ENCODE data around the gene SMOC2.

The SMOC2 gene

GRCh38 chr6:168439794-168440450 lies 1.1 kb upstream of the SMOC2 start (continued):
- TF ChIP-seq, protein P1, sequence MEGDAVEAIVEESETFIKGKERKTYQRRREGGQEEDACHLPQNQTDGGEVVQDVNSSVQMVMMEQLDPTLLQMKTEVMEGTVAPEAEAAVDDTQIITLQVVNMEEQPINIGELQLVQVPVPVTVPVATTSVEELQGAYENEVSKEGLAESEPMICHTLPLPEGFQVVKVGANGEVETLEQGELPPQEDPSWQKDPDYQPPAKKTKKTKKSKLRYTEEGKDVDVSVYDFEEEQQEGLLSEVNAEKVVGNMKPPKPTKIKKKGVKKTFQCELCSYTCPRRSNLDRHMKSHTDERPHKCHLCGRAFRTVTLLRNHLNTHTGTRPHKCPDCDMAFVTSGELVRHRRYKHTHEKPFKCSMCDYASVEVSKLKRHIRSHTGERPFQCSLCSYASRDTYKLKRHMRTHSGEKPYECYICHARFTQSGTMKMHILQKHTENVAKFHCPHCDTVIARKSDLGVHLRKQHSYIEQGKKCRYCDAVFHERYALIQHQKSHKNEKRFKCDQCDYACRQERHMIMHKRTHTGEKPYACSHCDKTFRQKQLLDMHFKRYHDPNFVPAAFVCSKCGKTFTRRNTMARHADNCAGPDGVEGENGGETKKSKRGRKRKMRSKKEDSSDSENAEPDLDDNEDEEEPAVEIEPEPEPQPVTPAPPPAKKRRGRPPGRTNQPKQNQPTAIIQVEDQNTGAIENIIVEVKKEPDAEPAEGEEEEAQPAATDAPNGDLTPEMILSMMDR (tag by site-specific recombination; IDR thresholded peaks at IDR 0.05), result no peak
- TF ChIP-seq HOXD13 (CRISPR knock-in tag; IDR thresholded peaks at IDR 0.05; ENCODE audit: borderline replicate concordance), result no peak
- TF ChIP-seq, protein P2, sequence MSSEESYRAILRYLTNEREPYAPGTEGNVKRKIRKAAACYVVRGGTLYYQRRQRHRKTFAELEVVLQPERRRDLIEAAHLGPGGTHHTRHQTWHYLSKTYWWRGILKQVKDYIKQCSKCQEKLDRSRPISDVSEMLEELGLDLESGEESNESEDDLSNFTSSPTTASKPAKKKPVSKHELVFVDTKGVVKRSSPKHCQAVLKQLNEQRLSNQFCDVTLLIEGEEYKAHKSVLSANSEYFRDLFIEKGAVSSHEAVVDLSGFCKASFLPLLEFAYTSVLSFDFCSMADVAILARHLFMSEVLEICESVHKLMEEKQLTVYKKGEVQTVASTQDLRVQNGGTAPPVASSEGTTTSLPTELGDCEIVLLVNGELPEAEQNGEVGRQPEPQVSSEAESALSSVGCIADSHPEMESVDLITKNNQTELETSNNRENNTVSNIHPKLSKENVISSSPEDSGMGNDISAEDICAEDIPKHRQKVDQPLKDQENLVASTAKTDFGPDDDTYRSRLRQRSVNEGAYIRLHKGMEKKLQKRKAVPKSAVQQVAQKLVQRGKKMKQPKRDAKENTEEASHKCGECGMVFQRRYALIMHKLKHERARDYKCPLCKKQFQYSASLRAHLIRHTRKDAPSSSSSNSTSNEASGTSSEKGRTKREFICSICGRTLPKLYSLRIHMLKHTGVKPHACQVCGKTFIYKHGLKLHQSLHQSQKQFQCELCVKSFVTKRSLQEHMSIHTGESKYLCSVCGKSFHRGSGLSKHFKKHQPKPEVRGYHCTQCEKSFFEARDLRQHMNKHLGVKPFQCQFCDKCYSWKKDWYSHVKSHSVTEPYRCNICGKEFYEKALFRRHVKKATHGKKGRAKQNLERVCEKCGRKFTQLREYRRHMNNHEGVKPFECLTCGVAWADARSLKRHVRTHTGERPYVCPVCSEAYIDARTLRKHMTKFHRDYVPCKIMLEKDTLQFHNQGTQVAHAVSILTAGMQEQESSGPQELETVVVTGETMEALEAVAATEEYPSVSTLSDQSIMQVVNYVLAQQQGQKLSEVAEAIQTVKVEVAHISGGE (tag by site-specific recombination; conservative IDR thresholded peaks at IDR 0.05; ENCODE audit: low read depth), result no peak
- TF ChIP-seq, protein P3, sequence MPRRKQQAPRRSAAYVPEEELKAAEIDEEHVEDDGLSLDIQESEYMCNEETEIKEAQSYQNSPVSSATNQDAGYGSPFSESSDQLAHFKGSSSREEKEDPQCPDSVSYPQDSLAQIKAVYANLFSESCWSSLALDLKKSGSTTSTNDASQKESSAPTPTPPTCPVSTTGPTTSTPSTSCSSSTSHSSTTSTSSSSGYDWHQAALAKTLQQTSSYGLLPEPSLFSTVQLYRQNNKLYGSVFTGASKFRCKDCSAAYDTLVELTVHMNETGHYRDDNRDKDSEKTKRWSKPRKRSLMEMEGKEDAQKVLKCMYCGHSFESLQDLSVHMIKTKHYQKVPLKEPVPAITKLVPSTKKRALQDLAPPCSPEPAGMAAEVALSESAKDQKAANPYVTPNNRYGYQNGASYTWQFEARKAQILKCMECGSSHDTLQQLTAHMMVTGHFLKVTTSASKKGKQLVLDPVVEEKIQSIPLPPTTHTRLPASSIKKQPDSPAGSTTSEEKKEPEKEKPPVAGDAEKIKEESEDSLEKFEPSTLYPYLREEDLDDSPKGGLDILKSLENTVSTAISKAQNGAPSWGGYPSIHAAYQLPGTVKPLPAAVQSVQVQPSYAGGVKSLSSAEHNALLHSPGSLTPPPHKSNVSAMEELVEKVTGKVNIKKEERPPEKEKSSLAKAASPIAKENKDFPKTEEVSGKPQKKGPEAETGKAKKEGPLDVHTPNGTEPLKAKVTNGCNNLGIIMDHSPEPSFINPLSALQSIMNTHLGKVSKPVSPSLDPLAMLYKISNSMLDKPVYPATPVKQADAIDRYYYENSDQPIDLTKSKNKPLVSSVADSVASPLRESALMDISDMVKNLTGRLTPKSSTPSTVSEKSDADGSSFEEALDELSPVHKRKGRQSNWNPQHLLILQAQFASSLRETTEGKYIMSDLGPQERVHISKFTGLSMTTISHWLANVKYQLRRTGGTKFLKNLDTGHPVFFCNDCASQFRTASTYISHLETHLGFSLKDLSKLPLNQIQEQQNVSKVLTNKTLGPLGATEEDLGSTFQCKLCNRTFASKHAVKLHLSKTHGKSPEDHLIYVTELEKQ (tag by site-specific recombination; IDR thresholded peaks at IDR 0.05; ENCODE audit: borderline replicate concordance), result no peak

- Histone ChIP-seq H3K4me3 (ENCODE audit: low read depth, low read length) (peak overlapping the region; percentile 38), H3K27ac (ENCODE audit: extremely low read depth, low read depth, low read length) (no peak overlapping the region; the same call in 1 of the 2 replicates), H3K4me1 (ENCODE audit: control insufficient read depth, insufficient read depth, low read length) (no peaks in the 10 kb centered on the region), H3K36me3 (ENCODE audit: control insufficient read depth in 2 of 2, insufficient read depth in 1 of 2, low read length in 2 of 2) (no peaks in the 10 kb centered on the region), H3K9me3 (ENCODE audit: control insufficient read depth, insufficient read depth, low read depth, low read length) (no peaks in the 10 kb centered on the region)
- POLR2A ChIA-PET, result no interaction called here
- CTCF ChIA-PET, result interaction anchor here (1.3 kb wide), 1 partner anchor 10 kb away, joined by 4 read pairs; no protein-coding TSS in a partner anchor
- TF ChIP-seq ZNF423 (tag by site-specific recombination; IDR thresholded peaks at IDR 0.05) (no peak), ZNF248 (tag by site-specific recombination; IDR thresholded peaks at IDR 0.05) (no peak), SALL2 (tag by site-specific recombination; IDR thresholded peaks at IDR 0.05; ENCODE audit: borderline replicate concordance) (no peak), ZNF596 (tag by site-specific recombination; IDR thresholded peaks at IDR 0.05) (no peak), ZBTB7A (tag by site-specific recombination; IDR thresholded peaks at IDR 0.05; ENCODE audit: low read depth) (no peak), SP7 (tag by site-specific recombination; IDR thresholded peaks at IDR 0.05) (no peak), ZNF341 (tag by site-specific recombination; IDR thresholded peaks at IDR 0.05; ENCODE audit: low read depth) (no peak), ZNF521 (tag by site-specific recombination; IDR thresholded peaks at IDR 0.05) (no peak), ZNF23 (tag by site-specific recombination; IDR thresholded peaks at IDR 0.05; ENCODE audit: borderline replicate concordance) (no peak), ZNF529 (tag by site-specific recombination; IDR thresholded peaks at IDR 0.05; ENCODE audit: insufficient replicate concordance) (no peak), ZNF629 (tag by site-specific recombination; IDR thresholded peaks at IDR 0.05) (no peak), IKZF3 (tag by site-specific recombination; IDR thresholded peaks at IDR 0.05) (no peak)
- TF ChIP-seq, protein P4, sequence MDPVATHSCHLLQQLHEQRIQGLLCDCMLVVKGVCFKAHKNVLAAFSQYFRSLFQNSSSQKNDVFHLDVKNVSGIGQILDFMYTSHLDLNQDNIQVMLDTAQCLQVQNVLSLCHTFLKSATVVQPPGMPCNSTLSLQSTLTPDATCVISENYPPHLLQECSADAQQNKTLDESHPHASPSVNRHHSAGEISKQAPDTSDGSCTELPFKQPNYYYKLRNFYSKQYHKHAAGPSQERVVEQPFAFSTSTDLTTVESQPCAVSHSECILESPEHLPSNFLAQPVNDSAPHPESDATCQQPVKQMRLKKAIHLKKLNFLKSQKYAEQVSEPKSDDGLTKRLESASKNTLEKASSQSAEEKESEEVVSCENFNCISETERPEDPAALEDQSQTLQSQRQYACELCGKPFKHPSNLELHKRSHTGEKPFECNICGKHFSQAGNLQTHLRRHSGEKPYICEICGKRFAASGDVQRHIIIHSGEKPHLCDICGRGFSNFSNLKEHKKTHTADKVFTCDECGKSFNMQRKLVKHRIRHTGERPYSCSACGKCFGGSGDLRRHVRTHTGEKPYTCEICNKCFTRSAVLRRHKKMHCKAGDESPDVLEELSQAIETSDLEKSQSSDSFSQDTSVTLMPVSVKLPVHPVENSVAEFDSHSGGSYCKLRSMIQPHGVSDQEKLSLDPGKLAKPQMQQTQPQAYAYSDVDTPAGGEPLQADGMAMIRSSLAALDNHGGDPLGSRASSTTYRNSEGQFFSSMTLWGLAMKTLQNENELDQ (tag by site-specific recombination; IDR thresholded peaks at IDR 0.05; ENCODE audit: low read depth), result no peak
- TF ChIP-seq, protein P5, sequence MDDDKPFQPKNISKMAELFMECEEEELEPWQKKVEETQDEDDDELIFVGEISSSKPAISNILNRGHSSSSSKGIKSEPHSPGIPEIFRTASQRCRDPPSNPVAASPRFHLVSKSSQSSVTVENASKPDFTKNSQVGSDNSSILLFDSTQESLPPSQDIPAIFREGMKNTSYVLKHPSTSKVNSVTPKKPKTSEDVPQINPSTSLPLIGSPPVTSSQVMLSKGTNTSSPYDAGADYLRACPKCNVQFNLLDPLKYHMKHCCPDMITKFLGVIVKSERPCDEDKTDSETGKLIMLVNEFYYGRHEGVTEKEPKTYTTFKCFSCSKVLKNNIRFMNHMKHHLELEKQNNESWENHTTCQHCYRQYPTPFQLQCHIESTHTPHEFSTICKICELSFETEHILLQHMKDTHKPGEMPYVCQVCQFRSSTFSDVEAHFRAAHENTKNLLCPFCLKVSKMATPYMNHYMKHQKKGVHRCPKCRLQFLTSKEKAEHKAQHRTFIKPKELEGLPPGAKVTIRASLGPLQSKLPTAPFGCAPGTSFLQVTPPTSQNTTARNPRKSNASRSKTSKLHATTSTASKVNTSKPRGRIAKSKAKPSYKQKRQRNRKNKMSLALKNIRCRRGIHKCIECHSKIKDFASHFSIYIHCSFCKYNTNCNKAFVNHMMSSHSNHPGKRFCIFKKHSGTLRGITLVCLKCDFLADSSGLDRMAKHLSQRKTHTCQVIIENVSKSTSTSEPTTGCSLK (tag by site-specific recombination; IDR thresholded peaks at IDR 0.05), result no peak
These were observed 729 bp downstream of the SMOC2 start for GRCh38 chr6:168441434-168442391.

Measured in HEK293 (cell line).